GM21737 (cell line): ENCODE data around the gene ADGRD1.

Source experiments
- ATAC-seq: cut with Tn5 transposase; IDR thresholded peaks from one replicate; pipeline ENCODE4 v1.9.1; 2021; ENCODE audit warnings: mild to moderate bottlenecking, moderate library complexity; ENCODE audit not compliant: unreplicated experiment

Gene ADGRD1

GRCh38 chr12:131038961-131039950, 85.5 kb downstream of the ADGRD1 start:
- ATAC-seq: no peak

- ATAC-seq: no peak
These were observed 86.8 kb downstream of the ADGRD1 start for GRCh38 chr12:131040491-131040890.

- no peak for ATAC-seq
These were observed 87.7 kb downstream of the ADGRD1 start for GRCh38 chr12:131041216-131041967.

- no peak for ATAC-seq
These were observed 88.5 kb downstream of the ADGRD1 start for GRCh38 chr12:131041968-131042833.

- no peak for ATAC-seq
These were observed 89.1 kb downstream of the ADGRD1 start for GRCh38 chr12:131042834-131043245.

- no peak for ATAC-seq
These were observed 89.7 kb downstream of the ADGRD1 start for GRCh38 chr12:131043401-131043871.

GRCh38 chr12:131044136-131044535, 90.4 kb downstream of the ADGRD1 start:
- ATAC-seq: no peak

GRCh38 chr12:131044760-131045381, 91.2 kb downstream of the ADGRD1 start:
- ATAC-seq: no peak

- no peak for ATAC-seq
These were observed 92.2 kb downstream of the ADGRD1 start for GRCh38 chr12:131045705-131046460.

GRCh38 chr12:131046813-131047788, 93.4 kb downstream of the ADGRD1 start:
- no peak for ATAC-seq

- ATAC-seq: no peak
These were observed 94.3 kb downstream of the ADGRD1 start for GRCh38 chr12:131047789-131048610.

GRCh38 chr12:131048611-131048990, 94.9 kb downstream of the ADGRD1 start:
- no peak for ATAC-seq

GRCh38 chr12:131049002-131049401, 95.3 kb downstream of the ADGRD1 start:
- no peak for ATAC-seq

- ATAC-seq: no peak
These were observed 96.0 kb downstream of the ADGRD1 start for GRCh38 chr12:131049549-131050339.

- ATAC-seq: no peak
These were observed 96.9 kb downstream of the ADGRD1 start for GRCh38 chr12:131050463-131051154.

GRCh38 chr12:131051155-131051473, 97.4 kb downstream of the ADGRD1 start:
- ATAC-seq: no peak
